ENCODE measurements around the gene TLE4.
"Not testable (repeated sequence)": the region's sequence is repeated elsewhere in the genome, so short reads cannot be mapped to it uniquely, and the experiment has no call there.

Gene TLE4

DNA sequence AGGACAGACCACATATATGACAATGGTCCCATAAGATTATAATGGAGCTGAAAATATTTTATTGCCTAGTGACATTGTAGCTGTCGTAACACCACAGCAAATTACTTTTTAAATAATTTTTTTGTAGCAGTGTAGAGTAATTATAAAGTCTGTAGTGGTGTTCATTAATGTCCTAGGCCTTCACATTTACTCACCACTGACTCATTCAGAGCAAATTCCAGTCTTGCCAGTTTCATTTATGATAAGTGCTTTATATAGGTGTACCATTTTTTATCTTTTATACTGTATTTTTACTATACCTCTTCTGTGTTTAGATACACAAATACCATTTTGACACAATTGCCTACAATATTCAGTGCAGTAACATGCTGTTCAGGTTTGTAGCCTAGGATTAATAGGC lies 67.6 kb downstream of the TLE4 start:
- DNase-seq, result no peak

DNA sequence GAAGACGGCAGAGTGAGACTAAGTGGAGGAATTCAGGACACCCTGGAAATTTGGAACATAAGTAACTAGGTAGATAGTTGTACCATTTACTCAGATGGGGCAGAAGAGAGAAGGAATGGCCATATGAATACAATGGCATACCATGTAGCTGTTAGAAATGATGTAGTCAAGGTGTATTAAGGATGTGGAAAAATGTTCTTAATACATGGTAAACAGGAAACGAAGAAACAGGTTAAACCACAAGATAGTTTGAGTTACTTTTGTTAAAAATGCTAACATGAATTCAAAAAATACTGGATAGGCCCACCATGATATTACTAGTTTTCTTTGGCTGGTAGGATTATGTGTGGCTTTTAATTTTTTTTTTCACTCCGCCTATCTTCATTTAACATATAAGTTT lies 68.3 kb downstream of the TLE4 start:
- not testable (repeated sequence) for DNase-seq

DNA sequence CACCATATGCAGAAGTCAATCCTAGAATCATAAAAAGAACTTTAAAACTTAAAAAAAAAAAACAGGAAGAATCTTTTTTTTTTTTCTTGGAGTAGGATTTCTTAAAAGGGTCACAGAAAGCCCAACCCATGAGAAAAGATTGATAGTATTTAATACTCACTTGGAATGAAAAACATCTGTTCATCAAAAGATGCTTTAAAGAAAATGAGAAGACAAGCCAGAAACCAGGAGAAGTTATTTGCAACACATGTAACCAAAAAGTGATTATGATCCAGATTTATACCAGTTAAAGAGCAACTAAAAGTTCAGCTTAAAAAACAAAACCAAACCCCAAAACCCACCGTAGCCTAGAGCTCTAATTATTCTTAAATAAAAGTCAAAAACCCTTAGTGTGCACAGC lies 69.3 kb downstream of the TLE4 start:
- DNase-seq, result no peak

DNA sequence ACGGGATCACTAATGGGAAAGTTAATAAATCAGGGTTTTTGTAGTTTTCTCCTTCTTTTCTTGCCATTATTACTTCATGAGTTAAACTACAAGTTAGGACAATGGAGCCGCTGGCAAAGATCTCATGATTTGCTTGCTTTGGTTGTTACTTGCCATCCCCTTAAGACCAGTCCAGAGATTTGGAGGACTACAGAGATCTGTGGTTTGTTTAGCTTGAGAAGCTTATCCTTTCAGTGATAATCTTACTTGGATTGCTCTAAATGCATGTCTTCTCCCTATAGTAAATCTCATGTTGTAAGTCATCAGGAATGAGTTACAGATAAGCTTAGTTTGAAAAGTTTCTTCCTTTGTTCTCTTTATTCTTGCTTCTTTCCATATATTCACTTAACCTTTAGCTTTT lies 70.9 kb downstream of the TLE4 start:
- no peak for DNase-seq

DNA sequence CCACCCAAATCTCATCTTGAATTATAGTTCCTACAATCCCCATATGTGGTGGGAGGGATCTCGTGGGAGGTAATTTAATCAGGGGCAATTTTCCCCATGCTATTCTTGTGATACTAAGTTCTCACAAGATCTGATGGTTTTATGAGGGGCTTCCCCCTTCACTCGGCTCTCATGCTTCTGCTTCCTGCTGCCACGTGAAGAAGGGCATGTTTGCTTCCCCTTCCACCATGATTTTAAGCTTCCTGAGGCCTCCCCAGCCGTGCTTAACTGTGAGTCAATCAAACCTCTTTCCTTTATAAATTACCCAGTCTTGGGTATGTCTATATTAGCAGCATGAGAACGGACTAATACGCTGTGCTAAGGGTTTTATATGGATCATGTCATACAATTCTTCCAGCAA lies 72.3 kb downstream of the TLE4 start:
- no peak for DNase-seq

DNA sequence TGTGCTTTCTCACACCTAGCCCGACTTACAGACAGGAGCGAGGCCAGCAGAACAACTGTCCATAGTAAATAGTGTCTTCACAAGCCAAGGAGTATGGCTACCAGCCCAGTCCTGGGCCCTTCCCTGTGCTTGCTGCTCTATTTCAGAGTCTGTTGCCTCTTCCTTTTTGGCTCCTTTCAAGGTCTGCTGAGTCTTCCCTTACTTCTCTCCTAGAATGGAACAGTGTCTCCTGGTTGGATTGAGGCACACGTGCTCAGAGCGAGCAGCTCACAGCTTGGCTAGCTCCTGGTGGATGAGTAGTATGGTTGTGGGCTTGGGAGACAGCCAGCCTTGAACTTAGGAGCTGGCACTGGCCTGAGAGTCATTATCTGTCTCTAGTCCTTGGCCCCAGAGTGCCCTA lies 72.8 kb downstream of the TLE4 start:
- DNase-seq, result no peak

DNA sequence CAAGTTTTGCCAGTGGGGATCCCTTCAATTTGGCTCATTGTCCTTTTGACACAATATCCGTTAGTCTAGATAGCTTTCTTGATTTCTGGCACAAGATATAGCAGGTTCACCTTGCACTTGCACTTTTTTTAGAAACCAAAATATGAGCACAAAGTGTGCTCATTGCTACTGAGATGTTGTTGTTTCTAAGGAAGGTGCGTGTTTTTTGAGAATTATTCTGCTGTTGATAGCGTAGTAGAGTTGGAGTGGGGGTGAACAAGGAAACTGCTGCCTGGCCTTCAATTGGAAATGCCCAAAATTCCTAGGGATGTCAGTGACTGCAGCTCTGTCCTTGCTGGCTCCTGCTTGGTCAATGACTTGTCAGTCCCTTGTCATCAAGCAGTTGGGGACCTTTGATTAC lies 73.3 kb downstream of the TLE4 start:
- DNase-seq, result no peak

DNA sequence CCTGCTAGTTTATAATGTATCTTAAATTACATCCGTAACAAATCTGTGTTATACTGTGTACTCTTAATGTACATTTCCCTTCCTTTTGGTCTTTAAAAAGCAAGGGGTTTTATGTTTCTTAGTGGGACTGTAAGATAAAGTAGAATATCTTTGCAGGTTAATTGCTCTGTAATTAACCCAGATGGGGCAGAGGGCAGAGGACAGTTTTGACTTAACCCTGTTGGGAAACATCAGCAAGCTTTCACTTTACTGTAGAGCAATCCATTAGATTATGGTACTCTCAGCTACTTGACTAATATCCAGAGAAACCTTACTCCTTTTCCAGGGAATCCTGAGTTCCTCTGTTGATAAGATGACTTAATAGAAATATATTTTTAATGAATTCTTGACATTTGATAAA lies 74.3 kb downstream of the TLE4 start:
- DNase-seq, result no peak

DNA sequence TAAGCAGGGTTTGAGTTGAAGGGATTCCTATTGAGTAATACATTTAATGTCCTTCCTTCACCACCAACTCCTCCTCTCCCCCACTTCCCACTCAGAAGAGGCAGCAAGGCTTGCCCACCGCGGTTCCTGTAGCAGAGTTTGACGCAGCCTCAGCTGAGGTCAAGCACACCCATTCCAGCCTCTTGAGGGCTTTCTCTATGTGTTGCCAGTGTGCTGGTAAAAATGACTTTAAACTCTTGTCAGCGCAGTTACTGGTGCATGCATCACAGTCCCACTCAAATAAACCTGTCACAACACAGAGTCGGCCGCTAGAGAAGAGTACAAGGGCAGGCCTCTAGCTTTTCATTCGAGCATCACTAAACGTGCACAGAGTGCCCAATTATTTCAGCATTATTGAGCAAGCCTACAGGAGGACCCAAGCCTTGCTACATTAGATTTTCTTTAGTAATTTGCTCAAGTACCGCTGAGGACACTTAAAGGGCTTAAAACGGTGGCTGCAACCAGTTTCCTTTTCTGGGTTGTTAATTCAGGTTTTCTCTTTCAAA lies 79.6 kb downstream of the TLE4 start:
- no peak for DNase-seq

DNA sequence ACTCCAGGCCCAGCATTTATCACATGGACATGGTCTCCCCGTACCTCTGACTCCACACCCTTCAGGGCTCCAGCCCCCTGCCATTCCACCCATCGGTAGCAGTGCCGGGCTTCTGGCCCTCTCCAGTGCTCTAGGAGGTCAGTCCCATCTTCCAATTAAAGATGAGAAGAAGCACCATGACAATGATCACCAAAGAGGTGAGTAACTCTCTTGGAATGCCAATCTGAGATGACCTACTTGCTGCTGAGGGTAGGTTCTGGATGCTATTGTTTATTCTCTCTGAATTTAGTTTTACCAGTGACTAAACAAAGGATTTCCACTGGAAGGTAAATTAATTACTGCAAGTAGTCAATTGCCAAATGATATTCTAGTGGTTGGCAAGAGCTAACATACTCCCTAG lies 80.8 kb downstream of the TLE4 start:
- DNase-seq, result no peak

DNA sequence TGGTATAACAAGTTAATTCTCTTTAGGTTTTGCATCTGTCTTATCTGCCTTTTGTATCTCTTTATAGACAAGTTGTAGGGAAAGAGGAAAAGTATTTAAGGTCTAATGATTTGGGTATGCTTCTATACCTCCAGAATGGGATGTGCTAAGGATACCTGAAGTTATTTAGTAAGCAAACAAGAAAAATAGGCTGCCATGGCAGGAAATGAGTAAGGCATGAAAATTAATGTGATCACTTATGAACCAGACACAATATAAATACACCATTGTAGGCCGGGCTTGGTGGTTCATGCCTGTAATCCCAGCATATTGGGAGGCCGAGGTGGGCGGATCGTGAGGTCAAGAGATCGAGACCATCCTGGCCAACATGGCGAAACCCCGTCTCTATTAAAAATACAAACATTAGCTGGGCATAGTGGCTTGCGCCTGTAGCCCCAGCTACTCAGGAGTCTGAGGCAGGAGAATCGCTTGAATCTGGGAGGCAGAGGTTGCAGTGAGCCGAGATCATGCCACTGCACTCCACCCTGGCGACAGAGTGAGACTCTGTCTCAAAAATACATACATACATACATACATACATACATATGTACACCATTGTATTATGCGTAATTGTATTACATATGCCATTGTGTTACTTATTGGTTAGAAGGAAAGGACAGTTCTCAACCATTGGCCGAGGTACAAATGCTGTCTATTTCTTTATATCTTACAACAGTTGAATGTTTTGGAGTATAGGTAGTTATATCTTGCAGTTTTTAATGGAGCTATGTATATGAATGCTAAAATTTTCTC lies 83.0 kb downstream of the TLE4 start:
- not testable (repeated sequence) for DNase-seq

DNA sequence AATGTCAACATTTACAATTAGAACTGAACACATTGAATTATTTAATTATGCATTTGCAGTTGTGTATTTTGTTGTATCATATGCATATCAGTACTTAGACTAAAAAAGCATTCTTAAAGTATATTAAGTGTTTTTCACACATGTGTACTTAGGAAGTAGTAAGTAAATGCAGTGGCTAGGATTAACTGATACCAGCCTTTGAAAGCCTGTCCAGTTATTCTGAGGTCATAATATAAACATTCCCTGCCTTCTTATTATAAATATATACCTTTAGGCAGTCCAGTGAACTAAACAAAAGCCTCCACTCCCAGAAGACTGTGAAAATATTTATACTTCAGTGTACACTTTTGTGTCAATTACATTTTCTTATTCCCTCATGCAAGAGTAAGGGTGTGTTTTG lies 83.8 kb downstream of the TLE4 start:
- DNase-seq, result no peak

DNA sequence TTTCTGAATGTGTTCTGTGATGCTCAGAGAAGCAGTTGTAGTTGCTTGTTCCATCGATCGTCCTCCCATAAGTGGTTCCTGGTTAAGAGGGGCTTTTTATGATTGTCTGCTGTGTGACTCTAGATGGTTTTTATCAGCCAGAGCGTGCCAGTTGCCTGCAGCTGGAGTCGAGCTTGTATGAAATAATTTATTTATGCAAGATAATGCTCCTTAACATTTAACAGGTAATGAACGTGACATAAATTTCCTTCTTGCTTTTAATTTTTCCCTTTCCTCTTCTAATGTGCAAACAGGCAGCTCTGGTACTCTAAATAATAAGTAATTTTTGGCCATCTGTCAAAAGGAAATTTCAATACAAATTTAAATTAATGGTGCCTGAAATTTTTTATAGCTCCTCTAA lies 84.4 kb downstream of the TLE4 start:
- no peak for DNase-seq

DNA sequence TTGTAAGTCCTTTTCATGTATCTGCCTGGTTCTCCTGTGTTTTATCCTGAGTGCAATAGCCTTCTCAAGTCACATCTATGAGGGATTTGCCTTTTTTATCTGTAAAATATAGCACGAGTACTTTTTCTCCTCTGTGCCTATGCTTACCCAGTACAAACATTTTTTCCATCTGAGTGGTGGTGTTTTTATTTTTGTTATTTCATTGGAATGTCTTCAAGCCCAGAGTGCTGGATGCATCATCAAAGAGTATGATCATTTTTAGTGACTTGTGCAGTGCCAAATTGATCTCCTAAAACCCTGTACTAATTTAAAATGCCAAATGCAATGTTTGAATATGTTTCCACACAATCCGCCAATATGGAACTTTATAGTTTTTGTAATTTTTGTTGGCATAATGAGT lies 86.1 kb downstream of the TLE4 start:
- DNase-seq, result no peak

DNA sequence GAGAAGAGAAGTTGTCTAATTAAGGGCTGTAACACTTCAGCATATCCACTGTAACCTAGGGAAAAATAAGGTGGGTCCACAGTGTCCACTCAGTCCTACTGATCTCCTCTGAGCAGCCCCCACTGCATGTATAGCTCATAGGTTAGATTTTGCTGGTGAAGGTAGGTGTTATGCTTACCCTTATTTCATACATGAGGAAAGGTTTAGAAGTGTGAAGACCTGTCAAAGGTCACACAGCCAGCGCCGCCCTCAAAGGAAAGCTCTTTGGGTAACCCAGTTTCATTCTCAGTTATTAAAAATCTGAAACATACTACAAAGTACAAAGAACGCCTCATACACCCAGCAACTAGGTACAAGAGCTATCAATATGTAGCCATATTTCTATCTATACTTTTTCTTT lies 87.2 kb downstream of the TLE4 start:
- DNase-seq, result no peak

DNA sequence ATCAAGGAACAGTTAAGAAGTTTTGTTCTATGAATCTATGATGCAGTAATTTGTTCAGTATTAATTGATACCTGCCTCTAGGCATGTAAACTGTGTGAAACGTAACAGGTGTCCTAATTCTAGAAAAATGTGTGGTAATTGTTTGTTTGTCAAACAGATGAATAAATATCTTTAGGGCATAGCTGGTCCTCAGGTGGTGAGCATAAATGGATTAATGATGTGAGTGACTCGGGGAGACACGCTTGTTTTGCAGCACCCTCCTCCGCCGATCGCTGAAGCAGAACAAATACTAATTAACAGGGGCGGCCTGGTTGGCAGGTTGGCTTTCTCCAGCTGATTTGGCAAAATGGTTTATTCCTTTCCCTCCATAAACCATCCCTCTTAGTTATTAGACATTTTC lies 88.8 kb downstream of the TLE4 start:
- peak; percentile 14 for DNase-seq

DNA sequence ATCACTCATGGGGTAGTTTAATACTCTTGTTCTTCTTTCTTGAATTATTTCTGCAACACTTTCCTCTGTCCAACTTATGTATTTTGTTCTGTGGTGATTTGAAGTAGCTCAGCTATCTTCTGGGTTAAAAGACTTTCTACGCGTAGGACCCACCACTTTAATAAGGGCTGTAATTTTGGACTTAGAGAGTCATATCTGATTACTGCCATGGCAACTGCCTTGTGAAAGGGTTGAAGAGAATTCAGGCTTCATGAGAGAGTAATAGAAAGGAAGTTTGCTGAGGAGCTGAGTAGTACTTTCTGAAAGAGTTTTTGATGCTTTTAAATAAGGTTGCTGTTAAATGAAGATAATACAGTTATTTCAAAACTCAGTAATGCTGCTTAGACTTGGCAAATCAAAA lies 89.5 kb downstream of the TLE4 start:
- peak; percentile 46 for DNase-seq

DNA sequence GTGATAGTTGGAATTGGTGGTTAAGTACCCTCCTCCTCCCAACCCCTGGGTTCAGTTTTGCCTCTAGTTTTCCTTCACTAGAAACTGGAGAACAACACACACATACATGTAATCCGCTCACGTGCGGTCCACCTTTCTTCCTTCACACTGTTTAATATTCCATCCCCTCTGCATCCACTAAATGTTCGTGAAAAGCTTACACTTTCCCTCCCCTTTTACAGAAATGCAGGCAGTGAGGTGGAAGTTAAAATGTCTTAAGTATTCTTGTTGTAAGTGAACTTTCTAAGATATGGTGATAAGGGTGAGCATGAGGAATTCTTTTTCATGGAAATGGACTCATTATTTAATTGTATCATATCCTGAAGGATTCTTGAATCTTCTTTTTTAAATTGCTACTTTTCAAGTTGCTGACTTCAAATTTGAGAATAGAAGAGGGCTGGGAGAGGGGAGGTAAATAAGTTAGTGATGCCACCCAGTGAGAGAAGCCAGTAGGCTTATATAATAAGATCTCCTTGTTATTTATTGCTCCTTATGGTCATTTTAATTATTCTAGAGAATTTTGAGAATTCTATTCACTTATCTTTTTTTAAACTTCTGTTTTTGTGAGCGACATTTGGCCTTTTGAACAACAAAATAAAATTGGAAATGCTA lies 90.2 kb downstream of the TLE4 start:
- peak; percentile 39 for DNase-seq

DNA sequence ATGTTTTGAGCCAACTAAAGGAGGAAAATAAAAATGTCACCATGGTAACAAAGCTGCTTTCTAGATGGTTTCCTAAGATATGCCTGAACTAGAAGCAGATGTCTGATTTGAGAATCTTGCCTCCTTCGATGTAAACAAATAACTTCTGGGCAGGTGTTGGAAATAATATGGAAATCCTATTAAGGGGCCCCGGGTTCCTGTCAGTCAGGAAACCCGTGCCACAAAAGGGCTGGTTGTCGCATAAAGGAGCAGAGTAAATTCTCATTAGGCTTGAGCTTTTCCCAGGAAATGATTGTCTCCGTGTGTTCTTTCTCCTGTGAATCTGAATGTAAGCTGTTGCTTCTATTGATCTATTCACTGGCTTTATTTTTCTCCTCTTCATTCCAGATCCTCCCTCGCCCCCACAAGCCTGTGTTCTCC lies 90.8 kb downstream of the TLE4 start:
- DNase-seq, result peak; percentile 56

DNA sequence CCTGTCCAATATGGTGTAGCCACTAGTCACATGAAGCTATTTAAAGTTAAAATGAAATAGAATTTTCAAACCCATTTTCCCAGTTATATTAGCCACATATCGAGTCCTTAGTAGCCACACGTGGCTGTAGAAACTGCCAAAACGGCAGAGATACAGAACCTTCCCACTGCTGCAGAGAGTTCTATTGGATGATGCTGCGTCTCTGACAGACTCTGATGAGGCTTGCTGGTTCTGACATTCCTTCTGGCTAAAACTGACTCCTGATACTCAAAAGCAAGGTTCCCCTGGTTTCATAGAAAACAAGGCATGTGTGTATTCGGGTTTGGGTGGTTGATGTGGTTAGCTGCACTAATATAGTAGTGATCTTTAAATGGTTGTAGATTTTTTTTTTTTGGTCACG lies 91.5 kb downstream of the TLE4 start:
- DNase-seq, result peak; percentile 40

DNA sequence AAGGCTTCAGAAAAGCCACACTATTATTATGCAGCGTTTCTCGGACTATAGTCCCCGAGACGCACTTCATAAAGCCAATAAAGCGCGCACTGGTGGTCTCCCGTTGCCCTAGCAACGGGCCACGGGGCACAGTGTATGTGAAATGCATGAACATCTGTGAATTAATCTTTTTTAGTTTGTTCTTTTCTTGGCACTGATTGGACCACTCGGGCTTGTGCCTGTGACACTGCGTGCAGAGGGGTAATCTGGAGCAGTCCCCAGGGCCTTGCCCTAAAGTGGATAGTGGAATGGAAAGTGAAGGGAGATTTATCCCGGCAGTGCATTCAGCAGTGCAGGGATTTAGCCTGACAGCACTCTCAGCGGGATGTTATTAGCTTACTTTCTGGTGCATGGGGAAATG lies 92.1 kb downstream of the TLE4 start:
- peak; percentile 80 for DNase-seq

DNA sequence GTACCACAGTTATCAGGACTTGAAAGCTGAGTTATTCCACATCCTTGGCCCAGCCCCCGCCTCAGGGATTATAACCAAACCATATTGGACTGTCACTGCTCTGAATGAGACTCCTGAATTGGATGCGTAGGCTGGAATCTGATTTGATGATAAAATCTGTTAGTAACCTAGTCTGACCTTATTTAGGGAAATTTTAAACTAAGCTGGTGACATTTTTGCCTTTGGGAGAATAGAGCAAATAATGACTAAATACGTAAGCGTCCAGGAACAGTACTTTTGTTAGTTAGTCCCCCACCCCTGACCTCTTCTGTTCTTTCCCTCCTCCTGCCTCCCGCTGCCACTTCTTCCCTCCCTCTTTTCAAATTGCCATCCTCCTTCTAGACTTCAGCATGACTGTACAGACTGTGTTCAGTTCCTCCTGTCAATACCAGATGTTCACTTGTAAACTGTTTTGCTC lies 92.6 kb downstream of the TLE4 start:
- DNase-seq, result peak; percentile 54

DNA sequence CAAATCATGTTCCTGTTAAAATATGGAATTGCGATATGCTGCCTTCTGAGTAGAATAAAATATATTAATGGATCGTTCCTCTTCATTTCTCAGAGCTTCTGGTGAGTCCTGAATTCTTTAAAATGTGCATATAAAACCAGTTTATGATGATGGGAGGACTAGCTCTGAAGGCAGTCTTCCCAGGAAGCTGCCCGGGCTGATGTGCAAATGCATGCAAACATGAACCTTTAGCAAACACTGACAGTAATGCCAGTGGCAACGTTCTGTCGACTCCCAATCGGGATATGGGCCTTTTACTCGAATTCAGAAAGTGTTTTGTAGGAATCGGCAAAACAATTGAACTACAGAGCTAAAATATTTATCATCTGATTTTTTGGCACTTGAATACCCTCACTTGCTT lies 93.6 kb downstream of the TLE4 start:
- no peak for DNase-seq

DNA sequence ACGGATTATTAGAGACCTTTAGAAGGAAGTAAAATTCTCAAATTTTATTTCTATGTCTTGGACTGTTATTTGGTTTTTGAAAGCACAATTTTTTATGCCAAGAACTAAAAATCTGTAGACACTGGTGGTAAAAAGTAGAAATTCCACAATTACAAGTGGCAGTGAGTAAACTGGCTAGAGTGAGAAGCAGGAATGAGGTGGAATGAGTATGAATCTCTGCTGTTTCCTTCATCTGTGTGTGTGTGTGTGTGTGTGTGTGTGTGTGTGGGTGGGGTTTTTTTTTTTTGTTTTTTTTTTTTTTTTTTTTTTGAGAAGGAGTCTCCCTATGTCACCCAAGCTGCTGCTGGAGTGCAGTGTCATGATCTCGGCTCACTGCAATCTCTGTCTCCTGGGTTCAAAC lies 94.2 kb downstream of the TLE4 start:
- DNase-seq, result no peak

DNA sequence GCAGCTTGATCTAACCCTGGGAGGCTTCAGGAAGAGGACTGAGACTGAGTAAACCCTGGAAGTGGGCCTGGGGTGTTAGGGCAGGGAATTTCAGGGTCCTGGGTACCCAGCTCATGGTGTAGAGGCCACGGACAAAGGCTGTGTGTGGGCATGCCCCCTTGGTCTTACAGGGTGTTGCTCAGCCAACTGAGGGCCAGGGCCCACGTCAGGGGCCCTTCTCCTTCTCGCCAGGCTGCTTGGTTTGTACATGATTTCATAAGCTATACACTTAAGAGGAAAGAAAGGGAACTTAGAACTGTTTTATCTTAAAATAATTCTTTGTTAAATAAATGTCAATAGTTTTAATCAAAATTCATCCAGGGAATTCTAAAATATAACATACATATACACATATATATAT lies 95.4 kb downstream of the TLE4 start:
- DNase-seq, result no peak
